LNCAP (cell line): ENCODE data around the gene RBPJL.

ENCODE experiments used
- CTCF ChIP-seq: fragments of 450-650 bp; IDR thresholded peaks from 2 replicates; pipeline ENCODE4 v1.5.1; 2017; ENCODE audit warnings: mild to moderate bottlenecking

RBPJL gene

GRCh38 chr20:45320948-45321595 lies 14.4 kb downstream of the RBPJL start:
- no peak for TF ChIP-seq CTCF

- TF ChIP-seq CTCF, result peak; percentile 54; the same call in 1 of the 2 replicates
Measured at GRCh38 chr20:45322952-45323383, 16.3 kb downstream of the RBPJL start.

- no peak for TF ChIP-seq CTCF
Measured at GRCh38 chr20:45323731-45324130, 17.1 kb downstream of the RBPJL start.

GRCh38 chr20:45325371-45325770 lies 18.7 kb downstream of the RBPJL start:
- TF ChIP-seq CTCF, result no peak

GRCh38 chr20:45328451-45328850 lies 21.8 kb downstream of the RBPJL start:
- TF ChIP-seq CTCF, result no peak

GRCh38 chr20:45329497-45330319 lies 23.1 kb downstream of the RBPJL start:
- no peak for TF ChIP-seq CTCF

GRCh38 chr20:45330476-45330875 lies 23.8 kb downstream of the RBPJL start:
- TF ChIP-seq CTCF, result no peak
